Astrocyte of the spinal cord (primary cell): ENCODE results near the gene SLC26A11.

ENCODE experiments used
- DNase-seq: peaks from one replicate; pipeline ENCODE4 v3.0.0; 2011; ENCODE audit warnings: low read depth, low spot score
- H3K4me3 ChIP-seq: 2 replicates; pipeline ENCODE4 v1.5.1; 2011; ENCODE audit warnings: low read depth, mild to moderate bottlenecking, low read length, moderate library complexity
- CTCF ChIP-seq: IDR thresholded peaks from 2 replicates; pipeline ENCODE4 v1.5.1; 2012; ENCODE audit warnings: low read depth, mild to moderate bottlenecking, low read length, inconsistent platforms
- in situ Hi-C: cut with HindIII; loops from 2 replicates; pipeline ENCODE4 v1.10.0; 2017; ENCODE audit warnings: low sequenced_read_pairs

Gene SLC26A11

GRCh38 chr17:80202197-80202596 lies 18.0 kb upstream of the SLC26A11 start:
- no peak for DNase-seq
- in situ Hi-C loops: no loop called here
- no peak overlapping the region for H3K4me3 ChIP-seq
- TF ChIP-seq CTCF: no peak

- TF ChIP-seq CTCF: no peak
- H3K4me3 ChIP-seq: no peak overlapping the region
- DNase-seq: no peak
- in situ Hi-C loops: no loop called here
Measured at GRCh38 chr17:80203471-80203963, 16.7 kb upstream of the SLC26A11 start.

GRCh38 chr17:80204626-80205468 lies 15.4 kb upstream of the SLC26A11 start:
- in situ Hi-C loops: no loop called here
- no peak for TF ChIP-seq CTCF
- no peak for DNase-seq
- no peak overlapping the region for H3K4me3 ChIP-seq

- no peak for TF ChIP-seq CTCF
- H3K4me3 ChIP-seq: no peak overlapping the region
- no peak for DNase-seq
- in situ Hi-C loops: no loop called here
Measured at GRCh38 chr17:80205811-80206210, 14.4 kb upstream of the SLC26A11 start.

- in situ Hi-C loops: no loop called here
- DNase-seq: no peak
- no peak overlapping the region for H3K4me3 ChIP-seq
- TF ChIP-seq CTCF: no peak
Measured at GRCh38 chr17:80208050-80208449, 12.2 kb upstream of the SLC26A11 start.

GRCh38 chr17:80209765-80210164 lies 10.5 kb upstream of the SLC26A11 start:
- in situ Hi-C loops: no loop called here
- TF ChIP-seq CTCF: no peak
- no peak for DNase-seq
- no peak overlapping the region for H3K4me3 ChIP-seq
